Measurements from ENCODE around the gene RBM22.
A peak's percentile ranks its signal among the peaks of the same experiment; 100 is the strongest.

Gene RBM22

GRCh38 chr5:150672237-150672883, 28.5 kb downstream of the RBM22 start:
- no peak for DNase-seq

GRCh38 chr5:150671509-150672236, 29.2 kb downstream of the RBM22 start:
- no peak for DNase-seq

- no peak for DNase-seq
Measured at GRCh38 chr5:150670948-150671310, 29.9 kb downstream of the RBM22 start.

- DNase-seq = no peak
Measured at GRCh38 chr5:150670275-150670947, 30.5 kb downstream of the RBM22 start.

- DNase-seq = no peak
Measured at GRCh38 chr5:150665044-150665443, 35.8 kb downstream of the RBM22 start.

GRCh38 chr5:150663936-150664335, 36.9 kb downstream of the RBM22 start:
- no peak for DNase-seq

GRCh38 chr5:150662731-150663516, 37.9 kb downstream of the RBM22 start:
- DNase-seq = no peak

- no peak for DNase-seq
Measured at GRCh38 chr5:150661821-150662596, 38.9 kb downstream of the RBM22 start.

GRCh38 chr5:150661086-150661485, 39.8 kb downstream of the RBM22 start, which contains the start of gene MYOZ3:
TSS of gene MYOZ3 (plus strand) at chr5:150661251. CDS start at chr5:150662942, 1,691 bp downstream.
- DNase-seq = no peak

- DNase-seq = no peak
Measured at GRCh38 chr5:150660108-150660831, 40.6 kb downstream of the RBM22 start.

GRCh38 chr5:150659360-150660107, 41.3 kb downstream of the RBM22 start:
- DNase-seq = no peak

- DNase-seq = no peak
Measured at GRCh38 chr5:150658699-150659265, 42.1 kb downstream of the RBM22 start.

GRCh38 chr5:150658121-150658520, 42.7 kb downstream of the RBM22 start:
- DNase-seq = no peak

- DNase-seq = peak; percentile 76
Measured at GRCh38 chr5:150656191-150657132, 44.4 kb downstream of the RBM22 start.

- no peak for DNase-seq
Measured at GRCh38 chr5:150655221-150655620, 45.6 kb downstream of the RBM22 start.

GRCh38 chr5:150653762-150654556, 46.9 kb downstream of the RBM22 start:
- DNase-seq = no peak

GRCh38 chr5:150653145-150653761, 47.6 kb downstream of the RBM22 start:
- DNase-seq = no peak

All from effector CD8-positive, alpha-beta T cell (primary cell).